ENCODE measurements around the gene TAS1R3.

DNA sequence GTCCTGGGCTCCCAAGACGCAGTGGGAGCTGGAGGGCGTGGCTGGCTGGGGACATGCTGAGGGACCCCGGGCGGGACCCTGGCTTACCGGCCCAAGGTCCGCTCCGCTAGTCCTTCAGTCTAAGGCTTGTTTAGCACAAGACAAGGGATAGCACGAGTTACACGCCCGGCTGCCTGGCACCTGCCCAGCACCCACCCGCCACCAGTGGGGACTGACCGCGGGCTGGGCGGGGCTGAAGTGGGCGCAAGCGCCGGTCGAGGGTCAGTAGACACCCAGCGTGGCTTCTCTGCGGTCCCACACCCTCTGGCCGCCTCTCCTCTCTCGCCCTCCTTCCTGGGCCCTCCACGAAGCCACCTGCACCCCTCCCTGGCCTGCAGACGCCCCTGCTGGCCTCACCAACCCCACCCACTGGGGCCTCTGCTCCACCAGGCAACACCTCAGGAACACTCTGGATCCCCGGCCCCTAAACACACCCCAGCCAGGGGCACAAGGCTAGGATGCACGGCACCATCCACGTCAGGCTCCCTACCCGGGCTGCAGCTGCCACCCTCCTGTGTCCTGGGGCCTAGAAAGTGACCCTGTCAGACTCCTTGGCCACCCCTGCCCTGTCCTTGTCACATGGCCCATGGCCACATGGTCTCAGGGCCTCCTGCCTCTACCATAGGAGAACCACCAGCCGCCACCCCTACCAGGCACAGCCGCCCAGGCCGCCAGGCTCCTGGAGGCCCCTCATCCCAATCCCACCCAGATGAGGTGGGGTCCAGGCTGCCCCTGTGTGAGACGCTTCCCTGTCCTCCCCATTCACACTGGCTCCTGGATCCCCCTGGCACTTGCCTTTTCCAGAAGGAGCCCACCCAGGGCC, 6.1 kb downstream of the TAS1R3 start:
- TF ChIP-seq EP300 (IDR thresholded peaks at IDR 0.05) (no peak), POLR2A (IDR thresholded peaks at IDR 0.05) (no peak)
- TF ChIP-seq, protein P1, sequence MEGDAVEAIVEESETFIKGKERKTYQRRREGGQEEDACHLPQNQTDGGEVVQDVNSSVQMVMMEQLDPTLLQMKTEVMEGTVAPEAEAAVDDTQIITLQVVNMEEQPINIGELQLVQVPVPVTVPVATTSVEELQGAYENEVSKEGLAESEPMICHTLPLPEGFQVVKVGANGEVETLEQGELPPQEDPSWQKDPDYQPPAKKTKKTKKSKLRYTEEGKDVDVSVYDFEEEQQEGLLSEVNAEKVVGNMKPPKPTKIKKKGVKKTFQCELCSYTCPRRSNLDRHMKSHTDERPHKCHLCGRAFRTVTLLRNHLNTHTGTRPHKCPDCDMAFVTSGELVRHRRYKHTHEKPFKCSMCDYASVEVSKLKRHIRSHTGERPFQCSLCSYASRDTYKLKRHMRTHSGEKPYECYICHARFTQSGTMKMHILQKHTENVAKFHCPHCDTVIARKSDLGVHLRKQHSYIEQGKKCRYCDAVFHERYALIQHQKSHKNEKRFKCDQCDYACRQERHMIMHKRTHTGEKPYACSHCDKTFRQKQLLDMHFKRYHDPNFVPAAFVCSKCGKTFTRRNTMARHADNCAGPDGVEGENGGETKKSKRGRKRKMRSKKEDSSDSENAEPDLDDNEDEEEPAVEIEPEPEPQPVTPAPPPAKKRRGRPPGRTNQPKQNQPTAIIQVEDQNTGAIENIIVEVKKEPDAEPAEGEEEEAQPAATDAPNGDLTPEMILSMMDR (IDR thresholded peaks at IDR 0.05) = no peak
